Right lobe of liver (tissue), 6 donors: ENCODE data around the gene SUMO4. TPM values are rescaled to one million over a fixed set of nuclear protein-coding genes. Genes with fewer than 3 reads are reported as not detected.

Experiments
- ATAC-seq, 4 donors: fragments of 200-7000 bp; cut with Tn5 transposase; one replicate each; pipeline ENCODE4 v1.9.1; 2020; ENCODE audit warnings: mild to moderate bottlenecking in 4 of 4, moderate library complexity in 4 of 4
- DNase-seq, 3 donors: peaks; one replicate each; pipeline ENCODE4 v3.0.0-alpha.2; 2020
- H3K27ac ChIP-seq, 3 donors: fragments of 200-600 bp; one replicate each; pipeline ENCODE4 v1.8.0; 2022
- H3K27me3 ChIP-seq, 2 donors: fragments of 200-600 bp; one replicate each; pipeline ENCODE4 v1.8.0; 2022
- H3K36me3 ChIP-seq, 4 donors: fragments of 200-600 bp; sonication (generic) in 1 of 4; one replicate each; pipeline versions ENCODE4 v1.5.1 to v1.8.0; 2017 to 2022; ENCODE audit warnings: control low read depth in 1 of 4
- H3K4me1 ChIP-seq, 4 donors: fragments of 200-600 bp; sonication (generic) in 1 of 4; one replicate each; pipeline versions ENCODE4 v1.5.1 to v1.8.0; 2017 to 2022; ENCODE audit warnings: control low read depth in 1 of 4
- H3K4me3 ChIP-seq, 3 donors: fragments of 200-600 bp; one replicate each; pipeline ENCODE4 v1.8.0; 2022
- H3K9me3 ChIP-seq, 4 donors: fragments of 200-600 bp; sonication (generic) in 1 of 4; one replicate each; pipeline versions ENCODE4 v1.5.1 to v1.8.0; 2017 to 2022; ENCODE audit warnings: control low read depth in 1 of 4
- POLR2A ChIP-seq: fragments of 450-650 bp; IDR thresholded peaks from one replicate; pipeline ENCODE4 v1.6.1; 2017; ENCODE audit warnings: antibody characterized with exemption, mild to moderate bottlenecking
- WGBS: methylation state at CpG from one replicate; pipeline ENCODE4 v1.1.6; 2018; ENCODE audit warnings: low coverage, low lambda C conversion rate; ENCODE audit not compliant: insufficient coverage; ENCODE audit errors: missing lambda C conversion rate; 5-methylcytosine and 5-hydroxymethylcytosine counted together
- intact Hi-C, 2 donors: fragments of 100-400 bp; cut with DNase I; formaldehyde crosslinking; loops; one replicate each; pipeline versions ENCODE4 v1.11.2 to v1.14.1; 2022
- total RNA-seq, 6 experiments: library from RNA; depleted of rRNA in 2 of 6; stranded (reverse); fragments of >200 nt in 2 of 6; fragmentation: NEBNext Ultra II Directional in 3 of 6; extraction: Animal tissue kit (Norgen Biotek cat#: 25700) in 3 of 6; gene quantifications; one replicate each; pipeline versions ENCODE4 v1.1.0 to v1.2.4, GENCODE V29; 2016 to 2023
- TF ChIP-seq, protein P1 (sequence below), 4 donors: fragments of 200-600 bp in 3 of 4; fragments of 450-650 bp in 1 of 4; IDR thresholded peaks; one replicate each; pipeline versions ENCODE4 v1.5.1 to v1.8.0; 2016 to 2022; ENCODE audit warnings: antibody characterized with exemption in 4 of 4, mild to moderate bottlenecking in 2 of 4
- donor health status: DM: no; HTN: yes; CAD: no.
- donor health status: DM: no; HTN: no; CAD: no.
- donor health status: DM: no; HTN: no; CAD: no.
- donor health status: DM: no; HTN: yes; CAD: no.
- donor health status: DM: no; HTN: yes; CAD: no.

The SUMO4 gene
- total RNA-seq, 6 experiments from 2014 or later = 0.49 to 1.2 (median 1.0) TPM

- Histone ChIP-seq H3K4me3 (no peak overlapping the region), H3K36me3 (peaks cover 0 to 4% (median 0%) of the 10 kb centered on the region in 4 donors), H3K27me3 (no peaks in the 10 kb centered on the region), H3K27ac (no peak overlapping the region), H3K4me1 (no peaks in the 10 kb centered on the region), H3K9me3 (no peaks in the 10 kb centered on the region)
- ATAC-seq (no peak), DNase-seq (no peak)
- intact Hi-C loops = no loop called here
- TF ChIP-seq POLR2A = no peak
- TF ChIP-seq, protein P1, sequence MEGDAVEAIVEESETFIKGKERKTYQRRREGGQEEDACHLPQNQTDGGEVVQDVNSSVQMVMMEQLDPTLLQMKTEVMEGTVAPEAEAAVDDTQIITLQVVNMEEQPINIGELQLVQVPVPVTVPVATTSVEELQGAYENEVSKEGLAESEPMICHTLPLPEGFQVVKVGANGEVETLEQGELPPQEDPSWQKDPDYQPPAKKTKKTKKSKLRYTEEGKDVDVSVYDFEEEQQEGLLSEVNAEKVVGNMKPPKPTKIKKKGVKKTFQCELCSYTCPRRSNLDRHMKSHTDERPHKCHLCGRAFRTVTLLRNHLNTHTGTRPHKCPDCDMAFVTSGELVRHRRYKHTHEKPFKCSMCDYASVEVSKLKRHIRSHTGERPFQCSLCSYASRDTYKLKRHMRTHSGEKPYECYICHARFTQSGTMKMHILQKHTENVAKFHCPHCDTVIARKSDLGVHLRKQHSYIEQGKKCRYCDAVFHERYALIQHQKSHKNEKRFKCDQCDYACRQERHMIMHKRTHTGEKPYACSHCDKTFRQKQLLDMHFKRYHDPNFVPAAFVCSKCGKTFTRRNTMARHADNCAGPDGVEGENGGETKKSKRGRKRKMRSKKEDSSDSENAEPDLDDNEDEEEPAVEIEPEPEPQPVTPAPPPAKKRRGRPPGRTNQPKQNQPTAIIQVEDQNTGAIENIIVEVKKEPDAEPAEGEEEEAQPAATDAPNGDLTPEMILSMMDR (IDR thresholded peaks at IDR 0.05) = no peak
- WGBS = 91% methylated on average over 4 of the region's 4 CpGs
Observed at GRCh38 chr6:149414821-149415220, 14.8 kb downstream of the SUMO4 start.

DNA sequence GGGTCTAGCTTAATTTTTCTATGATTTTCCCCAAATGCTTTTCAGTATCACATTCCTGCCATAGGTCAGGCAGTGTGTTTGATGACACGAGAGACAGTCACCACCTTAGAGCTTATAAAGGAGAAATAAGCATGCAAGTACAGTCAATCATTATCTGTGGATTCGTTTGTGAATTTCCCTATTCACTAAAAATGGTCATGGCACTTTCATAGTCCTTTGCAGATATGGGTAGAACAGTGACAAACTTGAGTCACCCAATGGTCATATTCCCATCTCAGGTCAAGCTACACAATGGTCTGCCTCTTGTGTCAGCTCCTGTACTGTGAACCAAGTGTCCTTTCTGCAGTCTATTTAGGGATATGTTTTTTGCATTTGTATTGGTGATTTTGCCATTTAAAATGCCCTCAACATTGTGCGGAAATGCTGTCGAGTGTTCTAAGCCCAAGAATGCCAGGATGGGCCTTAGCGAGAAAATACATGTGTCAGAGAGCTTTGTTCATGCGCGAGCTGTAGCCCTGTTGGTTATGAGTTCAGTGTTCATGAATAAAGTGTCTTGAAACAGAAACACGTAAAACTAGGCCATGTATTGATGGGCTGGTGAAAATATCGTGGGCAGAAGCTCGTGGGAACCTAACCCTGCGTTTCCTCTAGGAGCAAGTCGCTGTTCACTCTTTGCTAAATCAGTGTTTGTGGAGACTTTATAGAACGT is 19.8 kb downstream of the SUMO4 start:
- no peaks in the 10 kb centered on the region for H3K9me3 ChIP-seq
- intact Hi-C loops = no loop called here
- no peak overlapping the region for H3K27ac ChIP-seq
- H3K27me3 ChIP-seq = no peaks in the 10 kb centered on the region
- no peak overlapping the region for H3K4me3 ChIP-seq
- peaks cover 0 to 8% (median 0%) of the 10 kb centered on the region in 4 donors for H3K4me1 ChIP-seq
- ATAC-seq (no peak), DNase-seq (no peak)
- 82% methylated on average over 13 of the region's 13 CpGs for WGBS
- H3K36me3 ChIP-seq = no peaks in the 10 kb centered on the region
- TF ChIP-seq, protein P1 (IDR thresholded peaks at IDR 0.05) = no peak
- TF ChIP-seq POLR2A = no peak

- TF ChIP-seq POLR2A = no peak
- TF ChIP-seq, protein P1 (IDR thresholded peaks at IDR 0.05) = no peak
- H3K27ac ChIP-seq = no peak overlapping the region
- no peaks in the 10 kb centered on the region for H3K27me3 ChIP-seq
- no peak overlapping the region for H3K4me3 ChIP-seq
- peaks cover 0 to 8% (median 0%) of the 10 kb centered on the region in 4 donors for H3K4me1 ChIP-seq
- WGBS = 66% methylated on average over 5 of the region's 5 CpGs
- H3K9me3 ChIP-seq = no peaks in the 10 kb centered on the region
- no peaks in the 10 kb centered on the region for H3K36me3 ChIP-seq
- intact Hi-C loops = no loop called here
- DNase-seq (no peak), ATAC-seq (no peak)
Observed at GRCh38 chr6:149421132-149421531, 21.1 kb downstream of the SUMO4 start.

DNA sequence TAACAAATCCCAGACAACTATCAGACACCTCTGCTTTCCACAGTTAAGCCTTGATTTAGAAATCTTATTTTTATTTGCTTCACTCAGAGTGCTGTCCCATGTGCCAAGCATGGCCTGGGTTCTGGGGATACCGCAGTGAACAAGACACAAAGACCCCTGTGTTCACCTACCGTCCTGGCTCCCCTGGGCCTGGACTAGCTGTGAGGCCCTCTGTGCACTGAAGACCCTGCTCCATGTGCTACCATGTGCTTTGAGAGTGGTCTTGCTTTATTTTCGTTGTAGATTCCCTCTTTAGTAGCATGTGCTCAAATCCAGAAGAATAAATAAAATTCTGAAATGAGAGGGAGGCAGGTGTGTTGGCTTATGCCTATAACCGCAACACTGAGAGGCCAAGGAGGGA is 22.5 kb downstream of the SUMO4 start:
- intact Hi-C loops = no loop called here
- peaks cover 0 to 8% (median 0%) of the 10 kb centered on the region in 4 donors for H3K4me1 ChIP-seq
- TF ChIP-seq, protein P1 (IDR thresholded peaks at IDR 0.05) = no peak
- no peak for TF ChIP-seq POLR2A
- H3K27me3 ChIP-seq = no peaks in the 10 kb centered on the region
- no peak overlapping the region for H3K4me3 ChIP-seq
- 93% methylated on average over 4 of the region's 4 CpGs for WGBS
- no peaks in the 10 kb centered on the region for H3K36me3 ChIP-seq
- H3K9me3 ChIP-seq = no peaks in the 10 kb centered on the region
- ATAC-seq (no peak), DNase-seq (no peak)
- no peak overlapping the region for H3K27ac ChIP-seq
